ENCODE results near the gene TIAM2.

DNA sequence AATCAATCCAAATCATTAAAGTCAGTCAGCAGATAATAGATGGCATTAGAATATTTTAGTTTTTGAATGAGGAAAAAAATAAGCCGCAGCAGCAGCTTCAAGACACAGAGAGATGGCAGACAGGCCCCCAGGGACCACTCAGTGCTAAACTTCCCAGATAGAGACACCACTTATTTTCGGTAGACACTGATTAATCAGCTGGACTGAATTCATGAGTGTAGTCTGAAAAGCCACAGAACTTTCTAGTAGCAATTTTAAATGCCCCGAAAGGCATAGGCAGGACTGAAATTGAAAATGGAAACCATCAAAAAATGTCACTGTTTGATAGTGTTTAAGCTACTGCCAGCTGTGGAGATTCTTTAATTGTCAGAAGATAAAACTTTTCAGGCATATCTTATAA lies 265.6 kb downstream of the TIAM2 start:
- TF ChIP-seq, protein P1, sequence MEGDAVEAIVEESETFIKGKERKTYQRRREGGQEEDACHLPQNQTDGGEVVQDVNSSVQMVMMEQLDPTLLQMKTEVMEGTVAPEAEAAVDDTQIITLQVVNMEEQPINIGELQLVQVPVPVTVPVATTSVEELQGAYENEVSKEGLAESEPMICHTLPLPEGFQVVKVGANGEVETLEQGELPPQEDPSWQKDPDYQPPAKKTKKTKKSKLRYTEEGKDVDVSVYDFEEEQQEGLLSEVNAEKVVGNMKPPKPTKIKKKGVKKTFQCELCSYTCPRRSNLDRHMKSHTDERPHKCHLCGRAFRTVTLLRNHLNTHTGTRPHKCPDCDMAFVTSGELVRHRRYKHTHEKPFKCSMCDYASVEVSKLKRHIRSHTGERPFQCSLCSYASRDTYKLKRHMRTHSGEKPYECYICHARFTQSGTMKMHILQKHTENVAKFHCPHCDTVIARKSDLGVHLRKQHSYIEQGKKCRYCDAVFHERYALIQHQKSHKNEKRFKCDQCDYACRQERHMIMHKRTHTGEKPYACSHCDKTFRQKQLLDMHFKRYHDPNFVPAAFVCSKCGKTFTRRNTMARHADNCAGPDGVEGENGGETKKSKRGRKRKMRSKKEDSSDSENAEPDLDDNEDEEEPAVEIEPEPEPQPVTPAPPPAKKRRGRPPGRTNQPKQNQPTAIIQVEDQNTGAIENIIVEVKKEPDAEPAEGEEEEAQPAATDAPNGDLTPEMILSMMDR (IDR thresholded peaks at IDR 0.05) = no peak
- no peak for TF ChIP-seq EP300 (IDR thresholded peaks at IDR 0.05)
